Fibroblast of lung (primary cell): ENCODE data around the gene ADH5. TPM values are rescaled to one million over a fixed set of nuclear protein-coding genes. Genes with fewer than 3 reads are reported as not detected.
A peak's percentile ranks its signal among the peaks of the same experiment; 100 is the strongest.

Experiments
- DNase-seq, 2 donors: peaks; one replicate each; pipeline versions ENCODE4 v3.0.0 to v3.0.0-alpha.2; 2010; ENCODE audit warnings: low read depth in 2 of 2
- H2AFZ ChIP-seq: 2 replicates; pipeline ENCODE4 v1.5.1; 2012; ENCODE audit warnings: low read length, control low read depth, inconsistent platforms
- H3K27ac ChIP-seq: 2 replicates; pipeline ENCODE4 v1.5.1; 2011; ENCODE audit warnings: low read length, control low read depth; ENCODE audit not compliant: insufficient read depth
- H3K27me3 ChIP-seq: 2 replicates; pipeline ENCODE4 v1.5.1; 2011; ENCODE audit warnings: mild to moderate bottlenecking, low read length; ENCODE audit not compliant: control insufficient read depth, insufficient read depth
- H3K36me3 ChIP-seq: 2 replicates; pipeline ENCODE4 v1.5.1; 2011; ENCODE audit warnings: low read length; ENCODE audit not compliant: control insufficient read depth, insufficient read depth
- H3K4me1 ChIP-seq: 2 replicates; pipeline ENCODE4 v1.5.1; 2011; ENCODE audit warnings: low read length; ENCODE audit not compliant: control insufficient read depth, insufficient read depth; ENCODE audit errors: extremely low read depth
- H3K4me2 ChIP-seq: 2 replicates; pipeline ENCODE4 v1.5.1; 2011; ENCODE audit warnings: low read length, control low read depth; ENCODE audit not compliant: insufficient read depth; ENCODE audit errors: extremely low read depth
- H3K4me3 ChIP-seq, 4 experiments: fragments of 200-600 bp in 1 of 4; sonication (generic) in 1 of 4; replicated peaks in 1 of 4; 2 replicates each; pipeline ENCODE4 v1.5.1; 2011 to 2016; ENCODE audit warnings: low read length in 4 of 4, low read depth in 3 of 4, mild to moderate bottlenecking in 3 of 4, control low read depth in 2 of 4, inconsistent platforms in 1 of 4, mixed read lengths in 1 of 4; ENCODE audit not compliant: insufficient read depth in 1 of 4; ENCODE audit errors: control extremely low read depth in 1 of 4
- H3K79me2 ChIP-seq: 2 replicates; pipeline ENCODE4 v1.5.1; 2012; ENCODE audit warnings: mild to moderate bottlenecking, low read length, inconsistent platforms; ENCODE audit not compliant: control insufficient read depth, insufficient read depth
- H3K9ac ChIP-seq: 2 replicates; pipeline ENCODE4 v1.5.1; 2011; ENCODE audit warnings: mild to moderate bottlenecking, low read length, control low read depth; ENCODE audit not compliant: insufficient read depth
- H3K9me3 ChIP-seq: 2 replicates; pipeline ENCODE4 v1.5.1; 2012; ENCODE audit warnings: low read depth, low read length; ENCODE audit not compliant: control insufficient read depth, insufficient read depth
- H4K20me1 ChIP-seq: 2 replicates; pipeline ENCODE4 v1.5.1; 2011; ENCODE audit warnings: low read length; ENCODE audit not compliant: control insufficient read depth, insufficient read depth; ENCODE audit errors: extremely low read depth
- CTCF ChIP-seq, 2 donors: IDR thresholded peaks in 1 of 2; conservative IDR thresholded peaks in 1 of 2; 1 replicate in 1 of 2; 2 replicates in 1 of 2; pipeline ENCODE4 v1.5.1; 2011 to 2012; ENCODE audit warnings: low read length in 2 of 2, control low read depth in 1 of 2, inconsistent platforms in 1 of 2, low read depth in 1 of 2, mild to moderate bottlenecking in 1 of 2
- EZH2 ChIP-seq: IDR thresholded peaks from 2 replicates; pipeline ENCODE4 v1.5.1; 2012; ENCODE audit warnings: low read length, control low read depth, mild to moderate bottlenecking; ENCODE audit errors: missing control alignments
- polyA plus RNA-seq, 2 donors: library from polyadenylated mRNA; depleted of rRNA in 1 of 2; stranded (reverse) in 1 of 2; unstranded in 1 of 2; fragments of >200 nt; gene quantifications; 2 replicates each; pipeline ENCODE4 v1.2.1, GENCODE V29; 2011 to 2012; ENCODE audit warnings: missing spikeins in 1 of 2
- total RNA-seq: library from RNA; depleted of rRNA; stranded (reverse); fragments of >200 nt; gene quantifications from 2 replicates; pipeline ENCODE4 v1.2.1, GENCODE V29; 2014

The ADH5 gene
- total and polyA plus RNA-seq, 2 donors (not counting 1 experiment from before 2014, with no cell fraction given): 307 to 504 TPM

- Histone ChIP-seq H3K9me3 (no peaks in the 10 kb centered on the region), H3K79me2 (peaks cover 39% of the 10 kb centered on the region), H3K27me3 (no peaks in the 10 kb centered on the region), H3K9ac (no peak overlapping the region), H3K4me2 (no peak overlapping the region), H4K20me1 (no peaks in the 10 kb centered on the region), H3K27ac (no peak overlapping the region), H2AFZ (no peak overlapping the region), H3K4me1 (no peaks in the 10 kb centered on the region), H3K4me3 (peak overlapping the region in 1 of 4 experiments; percentile 42), H3K36me3 (no peaks in the 10 kb centered on the region)
- TF ChIP-seq EZH2 (no peak), CTCF (conservative IDR thresholded peaks at IDR 0.05 in 1 of 2, IDR thresholded peaks at IDR 0.05 in 1 of 2; ENCODE audit: low read depth in 1 of 2, low read length in 2 of 2) (no peak)
- no peak for DNase-seq
Observed at GRCh38 chr4:99022566-99022965, 66.0 kb downstream of the ADH5 start.

- Histone ChIP-seq H3K27ac (no peak overlapping the region), H3K4me3 (no peak overlapping the region), H2AFZ (no peak overlapping the region), H4K20me1 (no peaks in the 10 kb centered on the region), H3K79me2 (peaks cover 40% of the 10 kb centered on the region), H3K9ac (no peak overlapping the region), H3K27me3 (no peaks in the 10 kb centered on the region), H3K4me2 (no peak overlapping the region), H3K4me1 (no peaks in the 10 kb centered on the region), H3K36me3 (no peaks in the 10 kb centered on the region), H3K9me3 (no peaks in the 10 kb centered on the region)
- no peak for TF ChIP-seq CTCF (conservative IDR thresholded peaks at IDR 0.05 in 1 of 2, IDR thresholded peaks at IDR 0.05 in 1 of 2; ENCODE audit: low read depth in 1 of 2, low read length in 2 of 2)
- TF ChIP-seq EZH2: no peak
- no peak for DNase-seq
Observed at GRCh38 chr4:99021386-99021785, 67.2 kb downstream of the ADH5 start.

Other genes with a start within 250 kb of the ADH5 start
- gene EIF4E, start 159.7 kb downstream of the ADH5 start, total RNA-seq: 138 and 139 TPM in 2 replicates
- gene EIF4E, start 159.7 kb downstream of the ADH5 start, polyA plus RNA-seq: 124 and 143 TPM in 2 replicates
- 24.7 and 38.5 TPM in 2 replicates for gene METAP1, start 93.1 kb downstream of the ADH5 start, total RNA-seq
- gene METAP1, start 93.1 kb downstream of the ADH5 start, polyA plus RNA-seq: 76.4 and 91.6 TPM in 2 replicates
- gene ADH4, start 55.5 kb upstream of the ADH5 start, total RNA-seq: not detected in 2 replicates
- gene ADH4, start 55.5 kb upstream of the ADH5 start, polyA plus RNA-seq: 0.03 TPM in 1 of 2 replicates, not detected in the other
- gene ADH6, start 130.5 kb upstream of the ADH5 start, total RNA-seq: 0.17 TPM in 1 of 2 replicates, not detected in the other
- 0.11 and 0.68 TPM in 2 replicates for gene ADH6, start 130.5 kb upstream of the ADH5 start, polyA plus RNA-seq
- 0.17 TPM in 1 of 2 replicates, not detected in the other for gene ADH1A, start 202.2 kb upstream of the ADH5 start, total RNA-seq
- 0.06 TPM in 1 of 2 replicates, not detected in the other for gene ADH1A, start 202.2 kb upstream of the ADH5 start, polyA plus RNA-seq
- gene ADH1B, start 232.6 kb upstream of the ADH5 start, total RNA-seq: 364 and 844 TPM in 2 replicates
- gene ADH1B, start 232.6 kb upstream of the ADH5 start, polyA plus RNA-seq: 106 and 188 TPM in 2 replicates